WTC11 (cell line): ENCODE data around the gene WWOX.

Experiments used
- ATF6 ChIP-seq: sonication (generic); formaldehyde crosslinking; IDR thresholded peaks from 2 replicates; pipeline ENCODE4 v1.8.1; 2023; ENCODE audit warnings: mild to moderate bottlenecking, missing genetic modification reagents
- NFE2L1 ChIP-seq: sonication (generic); formaldehyde crosslinking; IDR thresholded peaks from 2 replicates; pipeline ENCODE4 v1.8.1; 2023; ENCODE audit warnings: missing genetic modification reagents
- SMAD3 ChIP-seq: sonication (generic); formaldehyde crosslinking; IDR thresholded peaks from 2 replicates; pipeline ENCODE4 v1.8.0; 2022; ENCODE audit warnings: missing genetic modification reagents, mild to moderate bottlenecking, borderline replicate concordance
- TCF7 ChIP-seq: sonication (generic); formaldehyde crosslinking; IDR thresholded peaks from 2 replicates; pipeline ENCODE4 v1.8.0; 2022; ENCODE audit warnings: mild to moderate bottlenecking, low read depth, missing genetic modification reagents, moderate library complexity
- USF2 ChIP-seq: sonication (generic); formaldehyde crosslinking; IDR thresholded peaks from 2 replicates; pipeline ENCODE4 v1.8.1; 2023; ENCODE audit warnings: mild to moderate bottlenecking, missing genetic modification reagents, moderate library complexity
- ZMAT4 ChIP-seq: fragments of 250-450 bp; sonication (Bioruptor Pico); IDR thresholded peaks from 2 replicates; pipeline ENCODE4 v1.9.0; 2021; ENCODE audit warnings: mild to moderate bottlenecking
- ZNF416 ChIP-seq: fragments of 250-450 bp; sonication (Bioruptor Pico); IDR thresholded peaks from 2 replicates; pipeline ENCODE4 v1.9.0; 2021; ENCODE audit warnings: mild to moderate bottlenecking, inconsistent platforms
- ZNF512 ChIP-seq: sonication (generic); formaldehyde crosslinking; IDR thresholded peaks from 2 replicates; pipeline ENCODE4 v1.8.1; 2022; ENCODE audit warnings: missing genetic modification reagents, borderline replicate concordance
- ZSCAN18 ChIP-seq: fragments of 250-450 bp; sonication (Bioruptor Pico); IDR thresholded peaks from 2 replicates; pipeline ENCODE4 v2.1.2; 2022; ENCODE audit warnings: mild to moderate bottlenecking, moderate library complexity
- TF ChIP-seq, protein P1 (sequence below): fragments of 200-600 bp; IDR thresholded peaks from 2 replicates; pipeline ENCODE4 v1.8.0; 2022; ENCODE audit warnings: antibody characterized with exemption
- TF ChIP-seq, protein P2 (sequence below): sonication (generic); formaldehyde crosslinking; conservative IDR thresholded peaks from 2 replicates; pipeline ENCODE4 v1.8.1; 2022; ENCODE audit warnings: mild to moderate bottlenecking, missing genetic modification reagents

DNA sequence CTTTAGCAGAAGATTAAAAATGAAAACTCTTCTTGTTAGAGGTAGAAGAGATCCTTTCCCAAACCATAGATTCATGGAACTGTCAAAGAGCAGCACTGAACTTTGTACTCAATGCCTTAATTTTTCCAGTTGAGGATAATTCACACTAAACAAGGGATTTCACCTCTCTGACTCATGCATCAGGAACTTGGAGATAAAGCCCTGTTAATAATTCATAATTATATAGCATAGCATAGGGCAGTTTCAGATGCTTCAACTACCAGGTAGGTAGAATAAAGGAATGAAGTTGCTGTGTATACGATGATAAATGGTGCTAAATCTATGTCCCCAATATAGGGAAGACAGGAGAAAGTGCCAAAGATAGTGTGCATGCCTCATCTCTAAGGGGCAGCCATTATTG lies 1050.7 kb downstream of the WWOX start:
- TF ChIP-seq ZSCAN18 (CRISPR knock-in tag): no peak
- TF ChIP-seq, protein P1, sequence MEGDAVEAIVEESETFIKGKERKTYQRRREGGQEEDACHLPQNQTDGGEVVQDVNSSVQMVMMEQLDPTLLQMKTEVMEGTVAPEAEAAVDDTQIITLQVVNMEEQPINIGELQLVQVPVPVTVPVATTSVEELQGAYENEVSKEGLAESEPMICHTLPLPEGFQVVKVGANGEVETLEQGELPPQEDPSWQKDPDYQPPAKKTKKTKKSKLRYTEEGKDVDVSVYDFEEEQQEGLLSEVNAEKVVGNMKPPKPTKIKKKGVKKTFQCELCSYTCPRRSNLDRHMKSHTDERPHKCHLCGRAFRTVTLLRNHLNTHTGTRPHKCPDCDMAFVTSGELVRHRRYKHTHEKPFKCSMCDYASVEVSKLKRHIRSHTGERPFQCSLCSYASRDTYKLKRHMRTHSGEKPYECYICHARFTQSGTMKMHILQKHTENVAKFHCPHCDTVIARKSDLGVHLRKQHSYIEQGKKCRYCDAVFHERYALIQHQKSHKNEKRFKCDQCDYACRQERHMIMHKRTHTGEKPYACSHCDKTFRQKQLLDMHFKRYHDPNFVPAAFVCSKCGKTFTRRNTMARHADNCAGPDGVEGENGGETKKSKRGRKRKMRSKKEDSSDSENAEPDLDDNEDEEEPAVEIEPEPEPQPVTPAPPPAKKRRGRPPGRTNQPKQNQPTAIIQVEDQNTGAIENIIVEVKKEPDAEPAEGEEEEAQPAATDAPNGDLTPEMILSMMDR: no peak
- TF ChIP-seq TCF7: no peak
- TF ChIP-seq ZNF416 (CRISPR knock-in tag): no peak
- no peak for TF ChIP-seq ZMAT4
- TF ChIP-seq SMAD3: no peak
- TF ChIP-seq ZNF512 (CRISPR knock-in tag): no peak
- no peak for TF ChIP-seq NFE2L1 (CRISPR knock-in tag)
- TF ChIP-seq USF2 (CRISPR knock-in tag): no peak
- TF ChIP-seq ATF6 (CRISPR knock-in tag): no peak
- TF ChIP-seq, protein P2, sequence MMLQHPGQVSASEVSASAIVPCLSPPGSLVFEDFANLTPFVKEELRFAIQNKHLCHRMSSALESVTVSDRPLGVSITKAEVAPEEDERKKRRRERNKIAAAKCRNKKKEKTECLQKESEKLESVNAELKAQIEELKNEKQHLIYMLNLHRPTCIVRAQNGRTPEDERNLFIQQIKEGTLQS: no peak
